ENCODE results near the gene KCNQ4. TPM values are rescaled to one million over a fixed set of nuclear protein-coding genes. Genes with fewer than 3 reads are reported as not detected.

The KCNQ4 gene
- total and polyA plus RNA-seq, 2 experiments from 2014 or later, result 1.3 to 3.0 TPM

DNA sequence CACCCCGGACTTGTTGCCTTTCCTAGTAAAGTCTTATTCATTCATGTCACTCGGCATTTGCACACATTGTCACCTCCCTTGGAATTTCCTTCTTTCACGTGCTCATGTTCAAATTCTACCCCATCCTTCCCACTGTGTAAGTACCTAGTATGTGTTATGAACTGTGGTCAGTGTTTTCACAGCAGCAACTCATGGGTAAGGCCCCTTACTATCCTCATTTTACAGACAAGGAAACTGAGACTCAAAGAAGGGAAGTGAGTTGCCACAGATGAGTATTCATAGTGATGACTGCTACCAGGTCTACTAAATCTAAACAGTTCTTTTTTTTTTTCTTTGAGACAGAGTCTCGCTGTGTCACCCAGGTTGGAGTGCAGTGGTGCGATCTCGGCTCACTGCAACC is 68.1 kb downstream of the KCNQ4 start:
- Histone ChIP-seq H3K4me3 (no peak overlapping the region), H3K27ac (ENCODE audit: low read depth) (no peak overlapping the region), H3K4me1 (ENCODE audit: insufficient read depth) (no peaks in the 10 kb centered on the region; the same call in 1 of the 2 replicates), H3K36me3 (ENCODE audit: insufficient read depth) (no peaks in the 10 kb centered on the region), H3F3A (replicated peaks; ENCODE audit: low read depth) (no peaks in the 10 kb centered on the region), H4K20me1 (replicated peaks; ENCODE audit: insufficient read depth) (no peaks in the 10 kb centered on the region), H2AFZ (no peak overlapping the region), H3K9me2 (ENCODE audit: insufficient read depth) (no peaks in the 10 kb centered on the region), H3K79me2 (replicated peaks; ENCODE audit: insufficient read depth) (no peaks in the 10 kb centered on the region), H3K27me3 (ENCODE audit: insufficient read depth) (no peaks in the 10 kb centered on the region), H3K4me2 (no peak overlapping the region)
- H3K4me1 Mint-ChIP-seq, result peaks cover 11% of the 10 kb centered on the region
- no peak overlapping the region for H3K4me3 Mint-ChIP-seq
- H3K9me3 Mint-ChIP-seq, result no peaks in the 10 kb centered on the region
- TF ChIP-seq ZNF331 (CRISPR knock-in tag; IDR thresholded peaks at IDR 0.05; ENCODE audit: low read depth) (no peak), ETS1 (IDR thresholded peaks at IDR 0.05) (no peak), CREB1 (CRISPR knock-in tag; IDR thresholded peaks at IDR 0.05; ENCODE audit: low read depth) (no peak), CTCF (conservative IDR thresholded peaks at IDR 0.05; ENCODE audit: low read depth in 2 of 2) (no peak), EZH2 (IDR thresholded peaks at IDR 0.05; ENCODE audit: low read depth, unreplicated experiment) (no peak), POLR2AphosphoS5 (IDR thresholded peaks at IDR 0.05; ENCODE audit: low read depth) (no peak), ZNF114 (CRISPR knock-in tag; IDR thresholded peaks at IDR 0.05) (no peak), STAT1 (IDR thresholded peaks at IDR 0.05; ENCODE audit: unreplicated experiment) (no peak), JUNB (IDR thresholded peaks at IDR 0.05; ENCODE audit: unreplicated experiment) (no peak), NANOG (IDR thresholded peaks at IDR 0.05; ENCODE audit: borderline replicate concordance) (no peak), EZH2phosphoT487 (IDR thresholded peaks at IDR 0.05; ENCODE audit: unreplicated experiment) (no peak)
- TF ChIP-seq, protein P1, sequence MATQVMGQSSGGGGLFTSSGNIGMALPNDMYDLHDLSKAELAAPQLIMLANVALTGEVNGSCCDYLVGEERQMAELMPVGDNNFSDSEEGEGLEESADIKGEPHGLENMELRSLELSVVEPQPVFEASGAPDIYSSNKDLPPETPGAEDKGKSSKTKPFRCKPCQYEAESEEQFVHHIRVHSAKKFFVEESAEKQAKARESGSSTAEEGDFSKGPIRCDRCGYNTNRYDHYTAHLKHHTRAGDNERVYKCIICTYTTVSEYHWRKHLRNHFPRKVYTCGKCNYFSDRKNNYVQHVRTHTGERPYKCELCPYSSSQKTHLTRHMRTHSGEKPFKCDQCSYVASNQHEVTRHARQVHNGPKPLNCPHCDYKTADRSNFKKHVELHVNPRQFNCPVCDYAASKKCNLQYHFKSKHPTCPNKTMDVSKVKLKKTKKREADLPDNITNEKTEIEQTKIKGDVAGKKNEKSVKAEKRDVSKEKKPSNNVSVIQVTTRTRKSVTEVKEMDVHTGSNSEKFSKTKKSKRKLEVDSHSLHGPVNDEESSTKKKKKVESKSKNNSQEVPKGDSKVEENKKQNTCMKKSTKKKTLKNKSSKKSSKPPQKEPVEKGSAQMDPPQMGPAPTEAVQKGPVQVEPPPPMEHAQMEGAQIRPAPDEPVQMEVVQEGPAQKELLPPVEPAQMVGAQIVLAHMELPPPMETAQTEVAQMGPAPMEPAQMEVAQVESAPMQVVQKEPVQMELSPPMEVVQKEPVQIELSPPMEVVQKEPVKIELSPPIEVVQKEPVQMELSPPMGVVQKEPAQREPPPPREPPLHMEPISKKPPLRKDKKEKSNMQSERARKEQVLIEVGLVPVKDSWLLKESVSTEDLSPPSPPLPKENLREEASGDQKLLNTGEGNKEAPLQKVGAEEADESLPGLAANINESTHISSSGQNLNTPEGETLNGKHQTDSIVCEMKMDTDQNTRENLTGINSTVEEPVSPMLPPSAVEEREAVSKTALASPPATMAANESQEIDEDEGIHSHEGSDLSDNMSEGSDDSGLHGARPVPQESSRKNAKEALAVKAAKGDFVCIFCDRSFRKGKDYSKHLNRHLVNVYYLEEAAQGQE (IDR thresholded peaks at IDR 0.05; ENCODE audit: unreplicated experiment), result no peak
- TF ChIP-seq, protein P2, sequence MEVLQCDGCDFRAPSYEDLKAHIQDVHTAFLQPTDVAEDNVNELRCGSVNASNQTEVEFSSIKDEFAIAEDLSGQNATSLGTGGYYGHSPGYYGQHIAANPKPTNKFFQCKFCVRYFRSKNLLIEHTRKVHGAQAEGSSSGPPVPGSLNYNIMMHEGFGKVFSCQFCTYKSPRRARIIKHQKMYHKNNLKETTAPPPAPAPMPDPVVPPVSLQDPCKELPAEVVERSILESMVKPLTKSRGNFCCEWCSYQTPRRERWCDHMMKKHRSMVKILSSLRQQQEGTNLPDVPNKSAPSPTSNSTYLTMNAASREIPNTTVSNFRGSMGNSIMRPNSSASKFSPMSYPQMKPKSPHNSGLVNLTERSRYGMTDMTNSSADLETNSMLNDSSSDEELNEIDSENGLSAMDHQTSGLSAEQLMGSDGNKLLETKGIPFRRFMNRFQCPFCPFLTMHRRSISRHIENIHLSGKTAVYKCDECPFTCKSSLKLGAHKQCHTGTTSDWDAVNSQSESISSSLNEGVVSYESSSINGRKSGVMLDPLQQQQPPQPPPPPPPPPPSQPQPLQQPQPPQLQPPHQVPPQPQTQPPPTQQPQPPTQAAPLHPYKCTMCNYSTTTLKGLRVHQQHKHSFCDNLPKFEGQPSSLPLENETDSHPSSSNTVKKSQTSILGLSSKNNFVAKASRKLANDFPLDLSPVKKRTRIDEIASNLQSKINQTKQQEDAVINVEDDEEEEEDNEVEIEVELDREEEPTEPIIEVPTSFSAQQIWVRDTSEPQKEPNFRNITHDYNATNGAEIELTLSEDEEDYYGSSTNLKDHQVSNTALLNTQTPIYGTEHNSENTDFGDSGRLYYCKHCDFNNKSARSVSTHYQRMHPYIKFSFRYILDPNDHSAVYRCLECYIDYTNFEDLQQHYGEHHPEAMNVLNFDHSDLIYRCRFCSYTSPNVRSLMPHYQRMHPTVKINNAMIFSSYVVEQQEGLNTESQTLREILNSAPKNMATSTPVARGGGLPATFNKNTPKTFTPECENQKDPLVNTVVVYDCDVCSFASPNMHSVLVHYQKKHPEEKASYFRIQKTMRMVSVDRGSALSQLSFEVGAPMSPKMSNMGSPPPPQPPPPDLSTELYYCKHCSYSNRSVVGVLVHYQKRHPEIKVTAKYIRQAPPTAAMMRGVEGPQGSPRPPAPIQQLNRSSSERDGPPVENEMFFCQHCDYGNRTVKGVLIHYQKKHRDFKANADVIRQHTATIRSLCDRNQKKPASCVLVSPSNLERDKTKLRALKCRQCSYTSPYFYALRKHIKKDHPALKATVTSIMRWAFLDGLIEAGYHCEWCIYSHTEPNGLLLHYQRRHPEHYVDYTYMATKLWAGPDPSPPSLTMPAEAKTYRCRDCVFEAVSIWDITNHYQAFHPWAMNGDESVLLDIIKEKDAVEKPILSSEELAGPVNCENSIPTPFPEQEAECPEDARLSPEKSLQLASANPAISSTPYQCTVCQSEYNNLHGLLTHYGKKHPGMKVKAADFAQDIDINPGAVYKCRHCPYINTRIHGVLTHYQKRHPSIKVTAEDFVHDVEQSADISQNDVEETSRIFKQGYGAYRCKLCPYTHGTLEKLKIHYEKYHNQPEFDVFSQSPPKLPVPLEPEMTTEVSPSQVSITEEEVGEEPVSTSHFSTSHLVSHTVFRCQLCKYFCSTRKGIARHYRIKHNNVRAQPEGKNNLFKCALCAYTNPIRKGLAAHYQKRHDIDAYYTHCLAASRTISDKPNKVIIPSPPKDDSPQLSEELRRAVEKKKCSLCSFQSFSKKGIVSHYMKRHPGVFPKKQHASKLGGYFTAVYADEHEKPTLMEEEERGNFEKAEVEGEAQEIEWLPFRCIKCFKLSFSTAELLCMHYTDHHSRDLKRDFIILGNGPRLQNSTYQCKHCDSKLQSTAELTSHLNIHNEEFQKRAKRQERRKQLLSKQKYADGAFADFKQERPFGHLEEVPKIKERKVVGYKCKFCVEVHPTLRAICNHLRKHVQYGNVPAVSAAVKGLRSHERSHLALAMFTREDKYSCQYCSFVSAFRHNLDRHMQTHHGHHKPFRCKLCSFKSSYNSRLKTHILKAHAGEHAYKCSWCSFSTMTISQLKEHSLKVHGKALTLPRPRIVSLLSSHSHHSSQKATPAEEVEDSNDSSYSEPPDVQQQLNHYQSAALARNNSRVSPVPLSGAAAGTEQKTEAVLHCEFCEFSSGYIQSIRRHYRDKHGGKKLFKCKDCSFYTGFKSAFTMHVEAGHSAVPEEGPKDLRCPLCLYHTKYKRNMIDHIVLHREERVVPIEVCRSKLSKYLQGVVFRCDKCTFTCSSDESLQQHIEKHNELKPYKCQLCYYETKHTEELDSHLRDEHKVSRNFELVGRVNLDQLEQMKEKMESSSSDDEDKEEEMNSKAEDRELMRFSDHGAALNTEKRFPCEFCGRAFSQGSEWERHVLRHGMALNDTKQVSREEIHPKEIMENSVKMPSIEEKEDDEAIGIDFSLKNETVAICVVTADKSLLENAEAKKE (CRISPR knock-in tag; IDR thresholded peaks at IDR 0.05), result no peak
- DNase-seq (ENCODE audit: low spot score), result no peak
- H3K27me3 Mint-ChIP-seq (ENCODE audit: insufficient read depth, low read depth, poor library complexity), result peaks cover 6% of the 10 kb centered on the region
- H3K27ac Mint-ChIP-seq, result no peak overlapping the region
- H3K36me3 Mint-ChIP-seq (ENCODE audit: low read depth), result no peaks in the 10 kb centered on the region
- ATAC-seq, result no peak

All from GM23338 (cell line).